Daoy (cell line): ENCODE results near the gene DNASE1. TPM values are rescaled to one million over a fixed set of nuclear protein-coding genes. Genes with fewer than 3 reads are reported as not detected.

Source experiments
- DNase-seq: peaks from one replicate; pipeline ENCODE4 v3.0.0-alpha.2; 2015; ENCODE audit warnings: low read depth
- total RNA-seq: library from RNA; depleted of rRNA; stranded (reverse); fragments of >200 nt; shearing (Covaris generic); gene quantifications from 2 replicates; pipeline ENCODE4 v1.2.3, GENCODE V29; 2014; rRNA removed

Gene DNASE1
- total RNA-seq, 1 experiment from 2014 or later, result 3.2 TPM

DNA sequence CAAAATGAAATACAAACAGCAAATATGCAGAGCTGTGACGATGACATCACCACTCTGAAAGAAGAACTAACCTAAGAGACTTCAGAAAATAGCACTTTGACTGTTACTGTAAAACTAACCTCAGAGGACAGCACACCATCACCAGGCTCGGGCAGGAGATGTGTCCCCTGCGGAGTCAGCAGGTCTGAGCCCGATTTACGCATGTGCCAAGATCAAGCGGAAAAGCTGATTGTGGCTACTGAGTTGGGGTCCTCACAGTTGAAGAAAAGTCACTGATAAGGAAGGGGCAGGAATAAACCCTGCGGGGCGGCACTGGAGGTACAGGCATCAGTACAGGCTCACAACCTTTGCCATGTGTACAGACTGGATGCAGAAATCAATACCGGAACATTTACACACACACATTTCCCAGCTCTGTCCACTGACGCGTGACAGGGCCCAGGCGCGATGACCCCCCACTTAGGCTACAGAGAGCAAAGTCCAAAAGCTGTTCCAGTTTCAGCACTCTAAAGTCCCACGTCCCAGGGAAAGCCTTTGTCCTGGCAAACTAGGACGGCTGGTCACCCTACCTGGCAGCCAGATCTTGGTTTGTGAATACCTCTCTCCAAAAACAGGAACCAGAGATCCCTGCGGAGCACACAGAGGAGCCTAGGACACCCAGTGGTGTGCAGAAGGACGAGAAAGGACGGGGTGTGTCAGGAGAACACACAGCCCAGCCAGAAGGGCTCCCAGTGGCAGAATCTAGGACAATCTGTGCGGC lies 41.3 kb downstream of the DNASE1 start:
- DNase-seq, result no peak

DNA sequence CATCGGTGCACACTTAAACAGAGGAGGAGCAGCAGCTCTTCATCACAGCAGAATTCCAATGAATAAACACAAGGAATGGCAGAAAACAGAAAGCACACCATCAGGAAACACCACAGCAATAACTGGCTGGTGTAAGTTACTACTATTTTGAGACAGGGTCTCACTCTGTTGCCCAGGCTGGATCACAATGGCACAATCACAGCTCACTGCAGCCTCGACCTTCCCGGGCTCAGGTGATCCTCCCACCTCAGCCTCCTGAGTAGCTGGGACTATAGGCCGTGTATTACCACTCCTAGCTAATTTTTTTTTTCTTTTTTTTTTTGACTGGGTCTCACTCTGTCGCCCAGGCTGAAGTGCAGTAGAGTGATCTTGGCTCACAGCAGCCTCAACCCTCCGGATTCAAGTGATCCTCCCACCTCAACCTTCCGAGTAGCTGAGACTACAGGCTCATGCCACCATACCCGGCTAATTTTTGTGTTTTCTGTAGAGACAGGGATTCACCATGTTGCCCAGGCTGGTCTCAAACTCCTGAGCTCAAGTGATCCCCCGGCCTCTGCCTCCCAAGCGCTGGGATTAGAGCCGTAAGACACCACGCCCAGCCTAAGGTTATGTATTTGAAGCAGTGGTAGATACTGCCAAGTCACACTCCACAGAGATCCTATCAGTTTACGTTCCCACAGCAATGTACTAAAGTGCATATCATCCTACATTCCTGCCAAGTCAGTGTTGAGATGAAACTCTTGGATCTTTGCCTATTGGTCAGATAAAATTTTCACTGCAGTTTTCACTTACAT lies 42.1 kb downstream of the DNASE1 start:
- DNase-seq, result no peak

DNA sequence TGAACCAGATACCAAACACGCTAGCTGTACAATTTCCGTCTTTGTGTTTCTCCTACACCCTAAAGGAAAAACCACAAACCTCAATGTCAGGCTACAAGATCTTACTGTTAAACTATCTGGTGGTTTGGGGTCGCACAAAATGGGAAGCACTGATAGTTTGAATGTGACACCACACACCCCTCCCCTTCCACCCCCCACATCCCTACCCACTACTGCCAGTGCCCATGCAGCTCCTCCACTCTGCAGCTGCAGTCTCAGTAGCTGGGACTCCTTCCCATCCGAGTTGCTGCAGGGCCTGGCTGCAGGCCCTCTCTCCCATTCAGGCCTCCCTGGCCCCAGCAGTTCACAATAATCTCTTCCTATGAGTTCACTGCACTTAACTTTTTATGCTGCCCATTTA lies 44.5 kb downstream of the DNASE1 start:
- no peak for DNase-seq

DNA sequence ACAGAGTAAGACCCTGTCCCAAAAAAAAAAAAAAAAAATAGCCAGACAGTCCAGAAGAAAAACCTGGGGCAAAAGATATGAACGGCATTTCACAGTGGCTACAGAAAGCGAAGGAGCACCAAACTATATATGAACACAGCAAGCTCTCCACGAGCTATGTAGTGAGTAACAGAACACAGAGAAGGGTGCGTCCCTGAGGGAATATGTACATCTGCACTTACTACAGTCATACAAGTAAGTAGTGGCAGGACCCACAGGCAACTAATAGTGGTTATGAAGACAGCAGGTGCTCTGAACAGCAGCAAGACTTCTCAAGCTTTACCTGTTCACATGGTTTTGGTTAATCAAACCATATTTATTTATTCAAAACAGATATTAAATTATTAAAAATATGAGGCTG lies 47.0 kb downstream of the DNASE1 start:
- DNase-seq, result no peak

DNA sequence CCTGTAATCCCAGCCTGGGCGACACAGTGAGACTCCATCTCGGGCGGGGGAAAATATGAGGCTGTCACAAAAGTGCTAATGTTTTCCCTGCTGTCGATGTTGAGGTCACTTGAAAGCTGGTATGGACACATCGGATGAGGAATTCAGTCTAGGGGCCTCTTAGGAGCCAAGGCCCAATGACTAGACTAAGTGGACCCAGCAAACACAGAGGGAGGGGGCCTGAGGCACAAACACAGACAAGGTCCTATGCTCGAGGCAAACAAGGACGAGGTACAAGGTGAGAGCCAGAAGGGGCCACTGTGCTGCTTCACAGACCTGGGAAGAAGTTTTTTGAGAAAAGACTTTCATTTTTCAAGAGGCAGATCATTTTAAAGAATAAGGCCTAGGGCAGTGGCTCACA lies 47.6 kb downstream of the DNASE1 start:
- DNase-seq, result no peak

DNA sequence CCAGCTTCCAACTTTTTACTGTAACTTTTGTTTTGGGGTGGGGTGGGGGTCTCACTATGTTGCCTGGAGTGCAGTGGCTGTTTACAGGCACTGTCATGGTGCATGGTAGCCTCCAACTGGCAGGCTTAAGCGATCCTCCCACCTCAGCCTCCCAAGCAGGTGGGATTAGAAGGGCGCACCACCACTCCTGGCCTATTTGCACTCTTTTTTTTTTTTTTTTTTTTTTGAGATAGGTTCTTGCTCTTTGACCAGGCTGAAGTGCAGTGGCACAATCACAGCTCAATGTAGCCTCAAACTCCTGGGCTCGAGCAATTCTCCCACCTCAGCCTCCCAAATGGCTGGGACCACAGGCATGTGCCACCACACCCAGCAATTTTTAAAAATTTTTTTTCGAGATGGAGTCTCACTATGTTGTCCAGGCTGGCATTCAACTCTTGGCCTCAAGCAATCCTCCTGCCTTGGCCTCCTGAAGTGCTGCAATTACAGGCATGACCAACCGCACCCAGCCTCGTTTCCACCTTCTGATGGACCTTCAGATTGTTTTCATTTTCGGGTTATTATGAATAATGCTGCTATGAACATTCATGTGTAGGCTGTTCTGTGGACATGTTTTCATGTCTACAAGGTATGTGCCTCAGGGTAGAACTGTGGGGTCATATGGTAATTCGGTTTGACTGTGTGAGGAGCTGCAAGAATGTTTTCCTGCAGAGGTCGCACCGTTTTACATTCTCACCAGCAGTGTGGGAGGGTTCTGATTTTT lies 51.9 kb downstream of the DNASE1 start:
- no peak for DNase-seq

Other genes with a start within 250 kb of the DNASE1 start
- gene ZNF597, start 211.2 kb upstream of the DNASE1 start, total RNA-seq, result not detected in 2 replicates
- 0.83 and 2.2 TPM in 2 replicates for gene NAA60, start 211.0 kb upstream of the DNASE1 start, total RNA-seq
- gene C16orf90, start 159.2 kb upstream of the DNASE1 start, total RNA-seq, result not detected in 2 replicates
- 19.2 and 21.9 TPM in 2 replicates for gene CLUAP1, start 153.7 kb upstream of the DNASE1 start, total RNA-seq
- 0.06 and 0.21 TPM in 2 replicates for gene NLRC3, start 77.3 kb upstream of the DNASE1 start, total RNA-seq
- gene SLX4, start 43.1 kb upstream of the DNASE1 start, total RNA-seq, result 2.6 and 3.5 TPM in 2 replicates
- gene TRAP1, start 62.8 kb downstream of the DNASE1 start, total RNA-seq, result 72.8 and 76.9 TPM in 2 replicates
- gene CREBBP, start 226.0 kb downstream of the DNASE1 start, total RNA-seq, result 5.8 and 5.9 TPM in 2 replicates